ENCODE measurements around the gene POLR2E.

DNA sequence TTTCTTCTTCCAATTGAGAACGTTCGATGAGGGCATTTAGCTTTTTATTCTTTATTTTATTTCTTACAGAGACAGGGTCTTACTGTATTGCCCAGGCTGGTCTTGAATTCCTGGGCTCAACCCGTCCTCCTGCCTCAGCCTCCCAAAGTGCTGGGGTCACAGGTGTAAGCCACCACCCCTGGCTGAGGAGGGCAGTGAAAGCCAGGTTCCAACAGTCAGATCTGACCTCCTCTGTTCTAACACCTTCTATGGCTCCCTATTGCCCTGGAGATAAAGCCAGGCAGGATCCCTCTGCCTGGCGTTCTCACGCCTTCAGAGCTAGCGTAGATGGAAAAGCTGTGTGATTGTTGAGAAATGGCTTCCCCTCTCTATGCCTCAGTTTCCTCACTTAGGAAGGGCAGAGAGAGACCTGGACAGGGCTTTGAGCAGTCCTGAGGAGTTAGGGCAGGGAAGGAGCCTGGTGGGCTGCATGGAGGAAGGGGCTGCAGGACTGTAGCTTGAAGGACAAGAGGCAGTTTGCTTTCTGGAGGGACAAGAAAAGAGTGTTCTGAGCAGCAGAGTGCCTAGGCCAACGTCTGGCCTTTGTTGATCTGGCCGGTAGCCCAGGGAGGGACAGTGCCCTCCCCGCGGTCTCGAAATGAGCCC lies 22.7 kb downstream of the POLR2E start:
- TF ChIP-seq, protein P1, sequence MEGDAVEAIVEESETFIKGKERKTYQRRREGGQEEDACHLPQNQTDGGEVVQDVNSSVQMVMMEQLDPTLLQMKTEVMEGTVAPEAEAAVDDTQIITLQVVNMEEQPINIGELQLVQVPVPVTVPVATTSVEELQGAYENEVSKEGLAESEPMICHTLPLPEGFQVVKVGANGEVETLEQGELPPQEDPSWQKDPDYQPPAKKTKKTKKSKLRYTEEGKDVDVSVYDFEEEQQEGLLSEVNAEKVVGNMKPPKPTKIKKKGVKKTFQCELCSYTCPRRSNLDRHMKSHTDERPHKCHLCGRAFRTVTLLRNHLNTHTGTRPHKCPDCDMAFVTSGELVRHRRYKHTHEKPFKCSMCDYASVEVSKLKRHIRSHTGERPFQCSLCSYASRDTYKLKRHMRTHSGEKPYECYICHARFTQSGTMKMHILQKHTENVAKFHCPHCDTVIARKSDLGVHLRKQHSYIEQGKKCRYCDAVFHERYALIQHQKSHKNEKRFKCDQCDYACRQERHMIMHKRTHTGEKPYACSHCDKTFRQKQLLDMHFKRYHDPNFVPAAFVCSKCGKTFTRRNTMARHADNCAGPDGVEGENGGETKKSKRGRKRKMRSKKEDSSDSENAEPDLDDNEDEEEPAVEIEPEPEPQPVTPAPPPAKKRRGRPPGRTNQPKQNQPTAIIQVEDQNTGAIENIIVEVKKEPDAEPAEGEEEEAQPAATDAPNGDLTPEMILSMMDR (IDR thresholded peaks at IDR 0.05 in 2 of 3, conservative IDR thresholded peaks at IDR 0.05 in 1 of 3; ENCODE audit: borderline replicate concordance in 1 of 3, insufficient read depth in 1 of 3, low read depth in 2 of 3, low read length in 2 of 3): no peak
- TF ChIP-seq SIN3A (IDR thresholded peaks at IDR 0.05; ENCODE audit: low read depth) (no peak), POLR2A (IDR thresholded peaks at IDR 0.05; ENCODE audit: borderline replicate concordance, extremely low read depth, insufficient read depth, insufficient read length) (no peak), POLR2AphosphoS5 (IDR thresholded peaks at IDR 0.05; ENCODE audit: low read depth, low read length) (no peak), YY1 (IDR thresholded peaks at IDR 0.05; ENCODE audit: extremely low read depth, insufficient replicate concordance, low read depth, low read length) (no peak), TCF7L2 (IDR thresholded peaks at IDR 0.05; ENCODE audit: borderline replicate concordance, extremely low read depth, insufficient read depth, insufficient read length) (no peak), EZH2 (IDR thresholded peaks at IDR 0.05) (no peak)
- TF ChIP-seq, protein P2, sequence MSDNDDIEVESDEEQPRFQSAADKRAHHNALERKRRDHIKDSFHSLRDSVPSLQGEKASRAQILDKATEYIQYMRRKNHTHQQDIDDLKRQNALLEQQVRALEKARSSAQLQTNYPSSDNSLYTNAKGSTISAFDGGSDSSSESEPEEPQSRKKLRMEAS (IDR thresholded peaks at IDR 0.05): no peak
- TF ChIP-seq, protein P3, sequence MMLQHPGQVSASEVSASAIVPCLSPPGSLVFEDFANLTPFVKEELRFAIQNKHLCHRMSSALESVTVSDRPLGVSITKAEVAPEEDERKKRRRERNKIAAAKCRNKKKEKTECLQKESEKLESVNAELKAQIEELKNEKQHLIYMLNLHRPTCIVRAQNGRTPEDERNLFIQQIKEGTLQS (IDR thresholded peaks at IDR 0.05): no peak
